Measurements from ENCODE around the gene FBXL12.
"Not testable (repeated sequence)": the region's sequence is repeated elsewhere in the genome, so short reads cannot be mapped to it uniquely, and the experiment has no call there.

- TF ChIP-seq CTCF (conservative IDR thresholded peaks at IDR 0.05; ENCODE audit: low read length); EZH2phosphoT487 (IDR thresholded peaks at IDR 0.05; ENCODE audit: borderline replicate concordance, low read depth, low read length): not testable (repeated sequence)
Measured at GRCh38 chr19:9784163-9784496, 34.7 kb downstream of the FBXL12 start.

Data from OCI-LY7 (cell line).